Endothelial cell of umbilical vein (primary cell): Measurements from ENCODE around the gene ZNF157. TPM values are rescaled to one million over a fixed set of nuclear protein-coding genes. Genes with fewer than 3 reads are reported as not detected.
"Not testable (repeated sequence)": the region's sequence is repeated elsewhere in the genome, so short reads cannot be mapped to it uniquely, and the experiment has no call there.

Experiments used
- BruUV-seq: library from RNA; stranded (reverse); fragments of 400-500 nt; replicated peaks from 2 replicates; lab custom pipeline; 2021; lab: Mats Ljungman, UMichigan
- CTCF ChIA-PET: fragments of 300-600, 350-600 bp; sonication (Branson Sonifier 250); formaldehyde crosslinking; loops from one replicate; lab custom pipeline; 2021; ENCODE audit warnings: antibody characterized with exemption, inconsistent platforms; lab: Charles Lee
- POLR2A ChIA-PET: fragments of 300-600, 350-600 bp; sonication (Branson Sonifier 250); formaldehyde crosslinking; loops from one replicate; lab custom pipeline; 2021; ENCODE audit warnings: antibody characterized with exemption, inconsistent platforms; lab: Charles Lee
- DNase-seq: peaks from one replicate; pipeline ENCODE4 v3.0.0-alpha.2; 2011; ENCODE audit warnings: low read depth, low spot score
- FAIRE-seq: peaks from 2 replicates; lab custom pipeline; 2011; peaks lifted over from hg19 to GRCh38; lab: Jason Lieb, UNC
- H2AFZ ChIP-seq: 2 replicates; pipeline ENCODE4 v1.6.0; 2012; ENCODE audit warnings: low read depth, low read length, control low read depth, inconsistent platforms
- H3K27ac ChIP-seq: 2 replicates; pipeline ENCODE4 v1.5.1; 2011; ENCODE audit warnings: low read depth, mild to moderate bottlenecking, control low read depth, low read length, moderate library complexity; ENCODE audit not compliant: insufficient read depth
- H3K27me3 ChIP-seq, 2 experiments: 2 replicates each; pipeline versions ENCODE4 v1.6.0 to v1.6.1; 2011; ENCODE audit warnings: low read length in 2 of 2, mixed read lengths in 1 of 2; ENCODE audit not compliant: control insufficient read depth in 2 of 2, insufficient read depth in 2 of 2
- H3K36me3 ChIP-seq, 2 experiments: 2 replicates in 1 of 2; 3 replicates in 1 of 2; pipeline ENCODE4 v1.5.1; 2011; ENCODE audit warnings: low read length in 2 of 2, mild to moderate bottlenecking in 1 of 2, moderate library complexity in 1 of 2; ENCODE audit not compliant: control insufficient read depth in 2 of 2, insufficient read depth in 2 of 2; ENCODE audit errors: extremely low read depth in 1 of 2
- H3K4me1 ChIP-seq: 3 replicates; pipeline ENCODE4 v1.5.1; 2011; ENCODE audit warnings: mild to moderate bottlenecking, low read length; ENCODE audit not compliant: control insufficient read depth, insufficient read depth; ENCODE audit errors: extremely low read depth
- H3K4me2 ChIP-seq: 2 replicates; pipeline ENCODE4 v1.6.1; 2011; ENCODE audit warnings: low read length, control low read depth, mixed read lengths; ENCODE audit not compliant: insufficient read depth
- H3K4me3 ChIP-seq, 3 experiments: fragments of 200-600 bp in 1 of 3; sonication (generic), shearing (Covaris generic) in 1 of 3; replicated peaks in 1 of 3; 2 replicates each; pipeline ENCODE4 v1.5.1; 2011 to 2016; ENCODE audit warnings: control low read depth in 3 of 3, low read length in 3 of 3, mild to moderate bottlenecking in 2 of 3, inconsistent platforms in 1 of 3, low read depth in 1 of 3, moderate library complexity in 1 of 3; ENCODE audit not compliant: insufficient read depth in 1 of 3
- H3K79me2 ChIP-seq: 2 replicates; pipeline ENCODE4 v1.6.0; 2012; ENCODE audit warnings: low read length, inconsistent platforms; ENCODE audit not compliant: control insufficient read depth, insufficient read depth
- H3K9ac ChIP-seq: replicated peaks from 2 replicates; pipeline ENCODE3; 2011; ENCODE audit warnings: low read length, control low read depth; ENCODE audit not compliant: insufficient read depth; ENCODE audit errors: extremely low read depth
- H3K9me1 ChIP-seq: replicated peaks from 3 replicates; pipeline ENCODE4 v1.6.0; 2011; ENCODE audit warnings: mild to moderate bottlenecking, low read length; ENCODE audit not compliant: control insufficient read depth, insufficient read depth; ENCODE audit errors: extremely low read depth
- H3K9me3 ChIP-seq: replicated peaks from 2 replicates; pipeline ENCODE4 v1.5.1; 2012; ENCODE audit warnings: low read length, inconsistent platforms; ENCODE audit not compliant: control insufficient read depth, insufficient read depth
- H4K20me1 ChIP-seq: replicated peaks from 2 replicates; pipeline ENCODE3; 2011; ENCODE audit warnings: mild to moderate bottlenecking, low read length; ENCODE audit not compliant: control insufficient read depth, insufficient read depth; ENCODE audit errors: extremely low read depth
- CTCF ChIP-seq, 2 donors: IDR thresholded peaks; 1 replicate in 1 of 2; 2 replicates in 1 of 2; pipeline ENCODE4 v1.5.1; 2011; ENCODE audit warnings: low read length in 2 of 2, mild to moderate bottlenecking in 2 of 2, moderate library complexity in 2 of 2, control low read depth in 1 of 2, inconsistent platforms in 1 of 2, low read depth in 1 of 2; ENCODE audit not compliant: insufficient read depth in 1 of 2; ENCODE audit errors: extremely low read depth in 1 of 2
- EZH2 ChIP-seq: IDR thresholded peaks from 2 replicates; pipeline ENCODE4 v1.6.1; 2012; ENCODE audit warnings: borderline replicate concordance, low read depth, mild to moderate bottlenecking, moderate library complexity, low read length, inconsistent platforms; ENCODE audit not compliant: severe bottlenecking
- FOS ChIP-seq: IDR thresholded peaks from 2 replicates; pipeline ENCODE4 v1.6.1; 2011; ENCODE audit warnings: mild to moderate bottlenecking, low read length, moderate library complexity, borderline replicate concordance; ENCODE audit not compliant: insufficient read depth
- GATA2 ChIP-seq: IDR thresholded peaks from 2 replicates; pipeline ENCODE4 v1.7.0; 2011; ENCODE audit warnings: low read depth, mild to moderate bottlenecking, moderate library complexity, mixed read lengths, low read length; ENCODE audit not compliant: insufficient read length, insufficient read depth
- JUN ChIP-seq: IDR thresholded peaks from 2 replicates; pipeline ENCODE4 v1.6.1; 2011; ENCODE audit warnings: borderline replicate concordance, low read depth; ENCODE audit not compliant: insufficient read length, insufficient read depth
- MAX ChIP-seq: IDR thresholded peaks from 2 replicates; pipeline ENCODE4 v1.6.1; 2011; ENCODE audit not compliant: insufficient read depth, insufficient read length
- MYC ChIP-seq: IDR thresholded peaks from one replicate; pipeline ENCODE4 v1.6.1; 2011; ENCODE audit warnings: mild to moderate bottlenecking, low read depth, low read length
- POLR2A ChIP-seq: IDR thresholded peaks from 2 replicates; pipeline ENCODE4 v1.6.1; 2012; ENCODE audit warnings: low read depth, mild to moderate bottlenecking, control low read depth, low read length
- POLR2AphosphoS5 ChIP-seq: IDR thresholded peaks from 2 replicates; pipeline ENCODE4 v1.6.1; 2012; ENCODE audit warnings: low read depth, mild to moderate bottlenecking, control low read depth, low read length, moderate library complexity; ENCODE audit not compliant: insufficient read depth
- dilution Hi-C: fragments of 300-500 bp; cut with MboI; formaldehyde crosslinking; loops from one replicate; pipeline ENCODE4 v1.15.0; 2019; ENCODE audit warnings: low sequenced_read_pairs; ENCODE audit not compliant: extremely low pct_ligation_motif_present
- intact Hi-C: fragments of 100-400 bp; cut with micrococcal nuclease; formaldehyde crosslinking; loops from one replicate; pipeline ENCODE4 v1.10.0; 2022
- polyA plus RNA-seq, 4 experiments: library from polyadenylated mRNA; depleted of rRNA in 3 of 4; stranded (reverse) in 3 of 4; unstranded in 1 of 4; fragments of >200 nt; gene quantifications; 2 replicates each; pipeline versions ENCODE4 v1.2.1 to v1.2.3, GENCODE V29; 2011 to 2012; ENCODE audit warnings: missing spikeins in 1 of 4
- total RNA-seq: library from RNA; stranded (reverse); gene quantifications from 2 replicates; pipeline ENCODE4 v1.2.3, GENCODE V29; 2021

The ZNF157 gene
- total and polyA plus RNA-seq, 2 donors (not counting 3 experiments of a cell fraction or from before 2014, with no cell fraction given): not detected

- Histone ChIP-seq H3K4me3 (no peak overlapping the region), H3K27ac (no peak overlapping the region), H3K9me3 (no peaks in the 10 kb centered on the region), H3K4me1 (no peaks in the 10 kb centered on the region), H3K79me2 (no peaks in the 10 kb centered on the region), H2AFZ (no peak overlapping the region), H3K9me1 (no peaks in the 10 kb centered on the region), H3K27me3 (no peaks in the 10 kb centered on the region), H3K4me2 (no peak overlapping the region), H3K36me3 (no peaks in the 10 kb centered on the region), H4K20me1 (no peaks in the 10 kb centered on the region), H3K9ac (no peak overlapping the region)
- dilution Hi-C loops: no loop called here
- ChIA-PET POLR2A (no interaction called here), CTCF (no interaction called here)
- no peak for TF ChIP-seq POLR2AphosphoS5
- TF ChIP-seq GATA2: no peak
- TF ChIP-seq MYC: no peak
- TF ChIP-seq JUN: no peak
- TF ChIP-seq POLR2A: no peak
- TF ChIP-seq MAX: no peak
- TF ChIP-seq CTCF (IDR thresholded peaks at IDR 0.05; ENCODE audit: extremely low read depth in 1 of 2, insufficient read depth in 1 of 2, low read depth in 1 of 2, low read length in 2 of 2): no peak
- no peak for TF ChIP-seq FOS
- no peak for TF ChIP-seq EZH2
- BruUV-seq: no TSS peak
- FAIRE-seq: no peak
- DNase-seq: no peak
- intact Hi-C loops: loop anchor here (5.0 kb wide), 1 partner anchor 148 kb away; the partner anchor contains the start of gene USP11
These were observed 9.9 kb downstream of the ZNF157 start for GRCh38 chrX:47380268-47380667.

- H3K9me3 ChIP-seq, H3K4me2 ChIP-seq, H3K9me1 ChIP-seq, DNase-seq, H3K9ac ChIP-seq, BruUV-seq, H3K4me3 ChIP-seq, H3K36me3 ChIP-seq, H3K4me1 ChIP-seq, H3K27me3 ChIP-seq, dilution Hi-C loops, POLR2A ChIA-PET, FAIRE-seq, H4K20me1 ChIP-seq, H2AFZ ChIP-seq, H3K27ac ChIP-seq, H3K79me2 ChIP-seq, CTCF ChIA-PET: not testable (repeated sequence)
- intact Hi-C loops: loop anchor here (5.0 kb wide), 1 partner anchor 149 kb away; the partner anchor contains the start of gene USP11
These were observed 10.5 kb downstream of the ZNF157 start for GRCh38 chrX:47380837-47381236.
